Measurements from ENCODE around the gene TSHZ1.

DNA sequence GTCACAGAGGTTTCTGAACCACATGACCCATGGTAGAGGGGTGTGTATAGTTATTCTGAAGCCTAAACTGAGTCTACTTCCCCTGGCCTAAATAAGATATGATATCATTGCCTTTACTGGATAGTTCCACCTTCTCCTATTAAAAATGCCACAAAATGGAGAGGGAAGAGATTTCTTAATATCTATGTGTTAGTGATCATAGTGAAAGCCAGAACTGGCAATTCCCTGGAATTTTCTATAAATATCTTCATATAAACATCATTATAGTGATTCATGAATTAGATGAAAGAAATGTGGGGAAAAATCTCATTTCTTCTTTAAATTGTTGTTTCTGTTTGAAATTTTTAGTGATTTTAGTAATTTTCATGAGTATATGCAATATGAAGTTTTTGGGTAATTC lies 45.8 kb downstream of the TSHZ1 start:
- TF ChIP-seq RAD21 (conservative IDR thresholded peaks at IDR 0.05) (no peak), EZH2 (IDR thresholded peaks at IDR 0.05; ENCODE audit: borderline replicate concordance, insufficient read depth, low read length, poor library complexity, severe bottlenecking) (no peak), POLR2AphosphoS5 (IDR thresholded peaks at IDR 0.05) (no peak), MXI1 (conservative IDR thresholded peaks at IDR 0.05; ENCODE audit: poor library complexity, severe bottlenecking) (no peak)
- TF ChIP-seq, protein P1, sequence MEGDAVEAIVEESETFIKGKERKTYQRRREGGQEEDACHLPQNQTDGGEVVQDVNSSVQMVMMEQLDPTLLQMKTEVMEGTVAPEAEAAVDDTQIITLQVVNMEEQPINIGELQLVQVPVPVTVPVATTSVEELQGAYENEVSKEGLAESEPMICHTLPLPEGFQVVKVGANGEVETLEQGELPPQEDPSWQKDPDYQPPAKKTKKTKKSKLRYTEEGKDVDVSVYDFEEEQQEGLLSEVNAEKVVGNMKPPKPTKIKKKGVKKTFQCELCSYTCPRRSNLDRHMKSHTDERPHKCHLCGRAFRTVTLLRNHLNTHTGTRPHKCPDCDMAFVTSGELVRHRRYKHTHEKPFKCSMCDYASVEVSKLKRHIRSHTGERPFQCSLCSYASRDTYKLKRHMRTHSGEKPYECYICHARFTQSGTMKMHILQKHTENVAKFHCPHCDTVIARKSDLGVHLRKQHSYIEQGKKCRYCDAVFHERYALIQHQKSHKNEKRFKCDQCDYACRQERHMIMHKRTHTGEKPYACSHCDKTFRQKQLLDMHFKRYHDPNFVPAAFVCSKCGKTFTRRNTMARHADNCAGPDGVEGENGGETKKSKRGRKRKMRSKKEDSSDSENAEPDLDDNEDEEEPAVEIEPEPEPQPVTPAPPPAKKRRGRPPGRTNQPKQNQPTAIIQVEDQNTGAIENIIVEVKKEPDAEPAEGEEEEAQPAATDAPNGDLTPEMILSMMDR (IDR thresholded peaks at IDR 0.05; ENCODE audit: poor library complexity, severe bottlenecking), result no peak
- TF ChIP-seq, protein P2, sequence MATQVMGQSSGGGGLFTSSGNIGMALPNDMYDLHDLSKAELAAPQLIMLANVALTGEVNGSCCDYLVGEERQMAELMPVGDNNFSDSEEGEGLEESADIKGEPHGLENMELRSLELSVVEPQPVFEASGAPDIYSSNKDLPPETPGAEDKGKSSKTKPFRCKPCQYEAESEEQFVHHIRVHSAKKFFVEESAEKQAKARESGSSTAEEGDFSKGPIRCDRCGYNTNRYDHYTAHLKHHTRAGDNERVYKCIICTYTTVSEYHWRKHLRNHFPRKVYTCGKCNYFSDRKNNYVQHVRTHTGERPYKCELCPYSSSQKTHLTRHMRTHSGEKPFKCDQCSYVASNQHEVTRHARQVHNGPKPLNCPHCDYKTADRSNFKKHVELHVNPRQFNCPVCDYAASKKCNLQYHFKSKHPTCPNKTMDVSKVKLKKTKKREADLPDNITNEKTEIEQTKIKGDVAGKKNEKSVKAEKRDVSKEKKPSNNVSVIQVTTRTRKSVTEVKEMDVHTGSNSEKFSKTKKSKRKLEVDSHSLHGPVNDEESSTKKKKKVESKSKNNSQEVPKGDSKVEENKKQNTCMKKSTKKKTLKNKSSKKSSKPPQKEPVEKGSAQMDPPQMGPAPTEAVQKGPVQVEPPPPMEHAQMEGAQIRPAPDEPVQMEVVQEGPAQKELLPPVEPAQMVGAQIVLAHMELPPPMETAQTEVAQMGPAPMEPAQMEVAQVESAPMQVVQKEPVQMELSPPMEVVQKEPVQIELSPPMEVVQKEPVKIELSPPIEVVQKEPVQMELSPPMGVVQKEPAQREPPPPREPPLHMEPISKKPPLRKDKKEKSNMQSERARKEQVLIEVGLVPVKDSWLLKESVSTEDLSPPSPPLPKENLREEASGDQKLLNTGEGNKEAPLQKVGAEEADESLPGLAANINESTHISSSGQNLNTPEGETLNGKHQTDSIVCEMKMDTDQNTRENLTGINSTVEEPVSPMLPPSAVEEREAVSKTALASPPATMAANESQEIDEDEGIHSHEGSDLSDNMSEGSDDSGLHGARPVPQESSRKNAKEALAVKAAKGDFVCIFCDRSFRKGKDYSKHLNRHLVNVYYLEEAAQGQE (IDR thresholded peaks at IDR 0.05; ENCODE audit: borderline replicate concordance), result no peak

All from neural cell (in vitro differentiated cells).